OCI-LY3 (cell line): ENCODE measurements around the gene G0S2.

Source experiments
- H2AFZ ChIP-seq: fragments of 200-600, 300-600 bp; shearing (Covaris generic); 2 replicates; pipeline ENCODE4 v1.6.0; 2014; ENCODE audit warnings: antibody characterized with exemption, low read depth, low read length
- H3K27ac ChIP-seq: fragments of 200-600, 300-600 bp; sonication (generic); 2 replicates; pipeline ENCODE4 v1.5.1; 2014; ENCODE audit warnings: mild to moderate bottlenecking, low read length, moderate library complexity, mixed read lengths
- H3K27me3 ChIP-seq: fragments of 200-600, 300-600 bp; sonication (generic); 2 replicates; pipeline ENCODE4 v1.6.1; 2014; ENCODE audit warnings: low read depth, low read length, mixed read lengths
- H3K36me3 ChIP-seq: fragments of 200-600, 300-600 bp; sonication (generic); replicated peaks from 2 replicates; pipeline ENCODE3; 2014; ENCODE audit warnings: low read depth, low read length, mixed read lengths
- H3K4me1 ChIP-seq: fragments of 300-600, 200-600 bp; sonication (generic); 2 replicates; pipeline ENCODE4 v1.6.1; 2014; ENCODE audit warnings: low read length, mixed read lengths
- H3K4me2 ChIP-seq: fragments of 200-600, 300-600 bp; sonication (generic); 2 replicates; pipeline ENCODE4 v1.6.1; 2014; ENCODE audit warnings: low read length, mixed read lengths
- H3K4me3 ChIP-seq: fragments of 300-600, 200-600 bp; sonication (generic); 2 replicates; pipeline ENCODE4 v1.5.1; 2014; ENCODE audit warnings: antibody characterized with exemption, mild to moderate bottlenecking, low read length, moderate library complexity
- H3K79me2 ChIP-seq: fragments of 300-600, 200-600 bp; shearing (Covaris generic); 2 replicates; pipeline ENCODE4 v1.6.1; 2014; ENCODE audit warnings: mild to moderate bottlenecking, low read length, mixed read lengths
- H3K9ac ChIP-seq: fragments of 300-600, 200-600 bp; shearing (Covaris generic); 2 replicates; pipeline ENCODE4 v1.6.0; 2014; ENCODE audit warnings: mild to moderate bottlenecking, low read length, moderate library complexity
- H3K9me3 ChIP-seq: fragments of 200-600, 300-600 bp; shearing (Covaris generic); 2 replicates; pipeline ENCODE4 v1.6.1; 2014; ENCODE audit warnings: low read length, mixed read lengths; ENCODE audit not compliant: insufficient read depth
- H4K20me1 ChIP-seq: fragments of 200-600, 300-600 bp; sonication (generic); 2 replicates; pipeline ENCODE4 v1.6.1; 2016; ENCODE audit warnings: low read length, mixed read lengths; ENCODE audit not compliant: insufficient read depth
- EZH2phosphoT487 ChIP-seq: fragments of 200-600 bp; shearing (Covaris generic); IDR thresholded peaks from 2 replicates; pipeline ENCODE4 v1.6.1; 2018; ENCODE audit warnings: antibody characterized with exemption, mixed run types, low read depth
- TF ChIP-seq, protein P1 (sequence below): fragments of 200-600, 300-600 bp; sonication (generic); IDR thresholded peaks from 2 replicates; pipeline ENCODE4 v1.5.1; 2014; ENCODE audit warnings: antibody characterized with exemption, low read length, low read depth

The G0S2 gene

DNA sequence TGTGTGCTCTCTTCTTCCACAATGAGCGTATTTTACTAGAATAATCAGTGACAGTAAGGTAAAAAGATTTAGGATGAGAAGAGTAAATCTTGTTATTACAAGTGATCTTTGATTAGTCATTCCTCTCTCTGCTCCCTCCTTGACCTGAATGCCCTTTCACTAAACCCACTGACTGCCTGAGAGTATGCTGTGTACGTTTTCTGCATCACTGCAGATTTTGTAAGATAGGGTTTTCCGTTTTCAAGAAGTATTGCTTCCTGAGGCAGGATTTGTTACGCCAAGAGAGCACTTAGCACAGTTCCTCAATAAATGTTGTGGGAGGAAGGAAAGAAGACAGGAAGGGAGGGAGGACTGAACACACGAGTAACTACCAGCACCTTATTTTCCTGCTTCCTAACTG is 15.3 kb upstream of the G0S2 start:
- TF ChIP-seq EZH2phosphoT487, result no peak
- TF ChIP-seq, protein P1, sequence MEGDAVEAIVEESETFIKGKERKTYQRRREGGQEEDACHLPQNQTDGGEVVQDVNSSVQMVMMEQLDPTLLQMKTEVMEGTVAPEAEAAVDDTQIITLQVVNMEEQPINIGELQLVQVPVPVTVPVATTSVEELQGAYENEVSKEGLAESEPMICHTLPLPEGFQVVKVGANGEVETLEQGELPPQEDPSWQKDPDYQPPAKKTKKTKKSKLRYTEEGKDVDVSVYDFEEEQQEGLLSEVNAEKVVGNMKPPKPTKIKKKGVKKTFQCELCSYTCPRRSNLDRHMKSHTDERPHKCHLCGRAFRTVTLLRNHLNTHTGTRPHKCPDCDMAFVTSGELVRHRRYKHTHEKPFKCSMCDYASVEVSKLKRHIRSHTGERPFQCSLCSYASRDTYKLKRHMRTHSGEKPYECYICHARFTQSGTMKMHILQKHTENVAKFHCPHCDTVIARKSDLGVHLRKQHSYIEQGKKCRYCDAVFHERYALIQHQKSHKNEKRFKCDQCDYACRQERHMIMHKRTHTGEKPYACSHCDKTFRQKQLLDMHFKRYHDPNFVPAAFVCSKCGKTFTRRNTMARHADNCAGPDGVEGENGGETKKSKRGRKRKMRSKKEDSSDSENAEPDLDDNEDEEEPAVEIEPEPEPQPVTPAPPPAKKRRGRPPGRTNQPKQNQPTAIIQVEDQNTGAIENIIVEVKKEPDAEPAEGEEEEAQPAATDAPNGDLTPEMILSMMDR, result no peak
- Histone ChIP-seq H3K27ac (no peak overlapping the region), H2AFZ (no peak overlapping the region), H3K36me3 (no peaks in the 10 kb centered on the region), H3K4me1 (peaks cover 31% of the 10 kb centered on the region), H3K27me3 (peaks cover 1% of the 10 kb centered on the region; the same call in 1 of the 2 replicates), H4K20me1 (no peaks in the 10 kb centered on the region), H3K4me2 (peak overlapping the region; percentile 69), H3K9me3 (no peaks in the 10 kb centered on the region), H3K79me2 (no peaks in the 10 kb centered on the region), H3K9ac (no peak overlapping the region), H3K4me3 (peak overlapping the region; percentile 43)

DNA sequence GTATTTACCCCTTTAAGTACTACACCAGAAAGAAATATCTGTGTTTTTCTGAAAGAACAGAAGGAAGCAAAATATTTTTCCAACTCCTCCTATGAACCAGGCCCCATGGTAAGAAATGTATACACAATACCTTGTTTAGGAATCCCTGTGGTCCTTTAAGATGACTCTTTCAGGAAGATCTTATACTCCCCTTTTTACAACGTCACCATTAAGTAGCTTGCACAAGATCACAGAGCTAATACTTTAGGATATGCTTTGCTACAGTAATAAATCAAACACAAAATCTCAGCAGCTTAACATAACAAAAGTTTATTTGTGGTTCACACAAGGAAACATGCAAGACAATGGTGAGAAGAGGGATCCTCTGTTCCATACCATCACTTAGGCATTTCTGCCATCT is 14.1 kb upstream of the G0S2 start:
- Histone ChIP-seq H3K4me3 (no peak overlapping the region), H3K27me3 (peaks cover 4% of the 10 kb centered on the region; the same call in 1 of the 2 replicates), H2AFZ (no peak overlapping the region), H4K20me1 (no peaks in the 10 kb centered on the region), H3K4me2 (no peak overlapping the region), H3K27ac (no peak overlapping the region), H3K9me3 (no peaks in the 10 kb centered on the region), H3K4me1 (peaks cover 30% of the 10 kb centered on the region), H3K9ac (no peak overlapping the region), H3K79me2 (no peaks in the 10 kb centered on the region), H3K36me3 (no peaks in the 10 kb centered on the region)
- TF ChIP-seq, protein P1, result no peak

GRCh38 chr1:209662879-209663327 is 12.3 kb upstream of the G0S2 start:
- Histone ChIP-seq H3K4me1 (peaks cover 24% of the 10 kb centered on the region), H3K36me3 (no peaks in the 10 kb centered on the region), H2AFZ (no peak overlapping the region), H3K4me3 (no peak overlapping the region), H3K9ac (no peak overlapping the region), H4K20me1 (no peaks in the 10 kb centered on the region), H3K79me2 (no peaks in the 10 kb centered on the region), H3K27me3 (0 out of 2 replicates have a peak, but pooled peaks cover 4% of the 10 kb centered on the region), H3K9me3 (no peaks in the 10 kb centered on the region), H3K27ac (no peak overlapping the region), H3K4me2 (no peak overlapping the region)
- no peak for TF ChIP-seq EZH2phosphoT487
- TF ChIP-seq, protein P1, result no peak

DNA sequence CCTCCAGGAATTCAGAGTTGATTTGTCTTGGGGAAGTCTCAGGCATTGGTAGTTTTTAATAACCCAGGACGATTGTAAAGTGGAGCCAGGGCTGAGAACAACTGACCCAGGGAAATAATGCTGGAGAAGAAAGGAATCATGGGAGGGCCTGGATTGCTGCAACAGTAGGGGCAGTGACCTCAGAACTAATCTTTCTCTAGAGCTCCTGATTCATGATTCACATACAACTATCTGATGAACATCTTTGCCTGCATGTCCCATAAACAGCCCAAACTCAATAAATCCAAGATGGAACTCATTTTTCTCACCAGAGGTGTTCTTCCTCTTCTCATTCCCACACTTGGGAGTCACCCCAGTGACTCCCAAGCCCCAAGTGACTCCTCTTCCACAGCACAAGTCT is 8.1 kb upstream of the G0S2 start:
- Histone ChIP-seq H3K27ac (no peak overlapping the region), H3K27me3 (0 out of 2 replicates have a peak, but pooled peaks cover 4% of the 10 kb centered on the region)

More for the DNA sequence above, 8.1 kb upstream of the G0S2 start:
- H3K4me3 ChIP-seq, result no peak overlapping the region
- no peak overlapping the region for H3K4me2 ChIP-seq
- H3K79me2 ChIP-seq, result no peaks in the 10 kb centered on the region
- H3K36me3 ChIP-seq, result peaks cover 4% of the 10 kb centered on the region
- H3K9ac ChIP-seq, result no peak overlapping the region
- H3K9me3 ChIP-seq, result 0 out of 2 replicates have a peak, but pooled peaks cover 4% of the 10 kb centered on the region
- no peaks in the 10 kb centered on the region for H4K20me1 ChIP-seq
- no peak overlapping the region for H2AFZ ChIP-seq
- TF ChIP-seq, protein P1, result no peak
- TF ChIP-seq EZH2phosphoT487, result no peak
- H3K4me1 ChIP-seq, result peaks cover 21% of the 10 kb centered on the region
